Caco-2 (cell line): ENCODE results near the gene NOL8. TPM values are rescaled to one million over a fixed set of nuclear protein-coding genes. Genes with fewer than 3 reads are reported as not detected.

Experiments used
- BruUV-seq: library from RNA; stranded (reverse); fragments of 400-500 nt; replicated peaks from 2 replicates; lab custom pipeline; 2021; lab: Mats Ljungman, UMichigan
- CTCF ChIA-PET: fragments of 300-600 bp; sonication (Branson Sonifier 250); formaldehyde crosslinking; loops from one replicate; lab custom pipeline; 2022; ENCODE audit warnings: antibody characterized with exemption; lab: Charles Lee
- POLR2A ChIA-PET: fragments of 300-600 bp; sonication (Branson Sonifier 250); formaldehyde crosslinking; loops from one replicate; lab custom pipeline; 2022; ENCODE audit warnings: antibody characterized with exemption; lab: Charles Lee
- DNase-seq, 2 experiments: peaks; one replicate each; pipeline versions ENCODE4 v3.0.0 to v3.0.0-alpha.2; 2020 to 2022
- H3K27me3 ChIP-seq: replicated peaks from 2 replicates; pipeline ENCODE4 v1.6.0; 2011; ENCODE audit warnings: low read length; ENCODE audit not compliant: control insufficient read depth, insufficient read depth
- H3K36me3 ChIP-seq: 2 replicates; pipeline ENCODE4 v1.5.1; 2011; ENCODE audit warnings: low read length; ENCODE audit not compliant: control insufficient read depth, insufficient read depth
- H3K4me1 ChIP-seq: fragments of 250-450 bp; sonication (Bioruptor Pico); 2 replicates; pipeline ENCODE4 v1.5.1; 2020; ENCODE audit warnings: mild to moderate bottlenecking
- H3K4me3 ChIP-seq: 2 replicates; pipeline ENCODE4 v1.5.1; 2011; ENCODE audit warnings: low read depth, mild to moderate bottlenecking, control low read depth, low read length
- H3K9me3 ChIP-seq: fragments of 250-450 bp; sonication (Bioruptor Pico); 2 replicates; pipeline ENCODE4 v1.5.1; 2020; ENCODE audit warnings: mild to moderate bottlenecking, moderate library complexity
- H3K27ac Mint-ChIP-seq: one replicate; pipeline ENCODE4 v1.8.0; 2022; ENCODE audit warnings: mixed read lengths; ENCODE audit not compliant: unreplicated experiment
- H3K27me3 Mint-ChIP-seq: one replicate; pipeline ENCODE4 v1.8.0; 2022; ENCODE audit warnings: mixed read lengths; ENCODE audit not compliant: insufficient read depth, unreplicated experiment
- H3K36me3 Mint-ChIP-seq: one replicate; pipeline ENCODE4 v1.8.0; 2022; ENCODE audit warnings: mild to moderate bottlenecking, mixed read lengths; ENCODE audit not compliant: insufficient read depth, unreplicated experiment
- H3K4me1 Mint-ChIP-seq: one replicate; pipeline ENCODE4 v1.8.0; 2022; ENCODE audit warnings: low read depth, mixed read lengths; ENCODE audit not compliant: unreplicated experiment
- H3K4me3 Mint-ChIP-seq: one replicate; pipeline ENCODE4 v1.8.0; 2022; ENCODE audit warnings: mild to moderate bottlenecking, moderate library complexity, mixed read lengths; ENCODE audit not compliant: unreplicated experiment
- H3K9me3 Mint-ChIP-seq: one replicate; pipeline ENCODE4 v1.8.0; 2022; ENCODE audit warnings: mixed read lengths; ENCODE audit not compliant: unreplicated experiment
- intact Hi-C: fragments of 100-400 bp; cut with micrococcal nuclease; formaldehyde crosslinking; loops from one replicate; pipeline ENCODE4 v1.10.0; 2022; ENCODE audit not compliant: unreplicated experiment
- total RNA-seq: library from RNA; stranded (reverse); gene quantifications from 2 replicates; pipeline ENCODE4 v1.2.3, GENCODE V29; 2022
- TF ChIP-seq, protein P1 (sequence below), 2 experiments: fragments of 200-600 bp in 1 of 2; IDR thresholded peaks; 1 replicate in 1 of 2; 2 replicates in 1 of 2; pipeline versions ENCODE4 v1.5.1 to v1.8.0; 2011 to 2022; ENCODE audit warnings: antibody characterized with exemption in 1 of 2, control low read depth in 1 of 2, inconsistent platforms in 1 of 2, low read depth in 1 of 2, low read length in 1 of 2, mild to moderate bottlenecking in 1 of 2, moderate library complexity in 1 of 2; ENCODE audit not compliant: insufficient read depth in 1 of 2, severe bottlenecking in 1 of 2, unreplicated experiment in 1 of 2

Gene NOL8
- total RNA-seq, 1 experiment from 2014 or later = 29.4 TPM

- Histone ChIP-seq H3K9me3 (no peaks in the 10 kb centered on the region), H3K4me3 (no peak overlapping the region), H3K4me1 (no peaks in the 10 kb centered on the region), H3K36me3 (no peaks in the 10 kb centered on the region), H3K27me3 (no peaks in the 10 kb centered on the region)
- peaks cover under 1% of the 10 kb centered on the region for H3K9me3 Mint-ChIP-seq
- ChIA-PET POLR2A (interaction anchor here (0.6 kb wide), 2 partner anchors 245 to 311 kb away, joined by 4 to 6 read pairs; partner anchors contain the start of gene SPTLC1), CTCF (no interaction called here)
- no peak for DNase-seq
- no peaks in the 10 kb centered on the region for H3K27me3 Mint-ChIP-seq
- TF ChIP-seq, protein P1, sequence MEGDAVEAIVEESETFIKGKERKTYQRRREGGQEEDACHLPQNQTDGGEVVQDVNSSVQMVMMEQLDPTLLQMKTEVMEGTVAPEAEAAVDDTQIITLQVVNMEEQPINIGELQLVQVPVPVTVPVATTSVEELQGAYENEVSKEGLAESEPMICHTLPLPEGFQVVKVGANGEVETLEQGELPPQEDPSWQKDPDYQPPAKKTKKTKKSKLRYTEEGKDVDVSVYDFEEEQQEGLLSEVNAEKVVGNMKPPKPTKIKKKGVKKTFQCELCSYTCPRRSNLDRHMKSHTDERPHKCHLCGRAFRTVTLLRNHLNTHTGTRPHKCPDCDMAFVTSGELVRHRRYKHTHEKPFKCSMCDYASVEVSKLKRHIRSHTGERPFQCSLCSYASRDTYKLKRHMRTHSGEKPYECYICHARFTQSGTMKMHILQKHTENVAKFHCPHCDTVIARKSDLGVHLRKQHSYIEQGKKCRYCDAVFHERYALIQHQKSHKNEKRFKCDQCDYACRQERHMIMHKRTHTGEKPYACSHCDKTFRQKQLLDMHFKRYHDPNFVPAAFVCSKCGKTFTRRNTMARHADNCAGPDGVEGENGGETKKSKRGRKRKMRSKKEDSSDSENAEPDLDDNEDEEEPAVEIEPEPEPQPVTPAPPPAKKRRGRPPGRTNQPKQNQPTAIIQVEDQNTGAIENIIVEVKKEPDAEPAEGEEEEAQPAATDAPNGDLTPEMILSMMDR (IDR thresholded peaks at IDR 0.05; ENCODE audit: insufficient read depth in 1 of 2, low read depth in 1 of 2, low read length in 1 of 2, severe bottlenecking in 1 of 2, unreplicated experiment in 1 of 2) = no peak
- no peak overlapping the region for H3K4me3 Mint-ChIP-seq
- no TSS peak for BruUV-seq
- H3K36me3 Mint-ChIP-seq = peaks cover 5% of the 10 kb centered on the region
- no peak overlapping the region for H3K27ac Mint-ChIP-seq
- intact Hi-C loops = no loop called here
- no peaks in the 10 kb centered on the region for H3K4me1 Mint-ChIP-seq
These were observed 34.9 kb upstream of the NOL8 start for GRCh38 chr9:92360083-92360482.

GRCh38 chr9:92359394-92359995 is 34.3 kb upstream of the NOL8 start:
- POLR2A ChIA-PET = interaction anchor here (0.6 kb wide), 2 partner anchors 244 to 311 kb away, joined by 4 to 6 read pairs; partner anchors contain the start of gene SPTLC1
- H3K36me3 Mint-ChIP-seq = peaks cover 5% of the 10 kb centered on the region
- Histone ChIP-seq H3K27me3 (no peaks in the 10 kb centered on the region), H3K9me3 (no peaks in the 10 kb centered on the region), H3K36me3 (no peaks in the 10 kb centered on the region), H3K4me1 (no peaks in the 10 kb centered on the region), H3K4me3 (no peak overlapping the region)
- no peak overlapping the region for H3K4me3 Mint-ChIP-seq
- CTCF ChIA-PET = no interaction called here
- DNase-seq = no peak
- no peaks in the 10 kb centered on the region for H3K4me1 Mint-ChIP-seq
- BruUV-seq = no TSS peak
- intact Hi-C loops = no loop called here
- H3K27ac Mint-ChIP-seq = no peak overlapping the region
- peaks cover 6% of the 10 kb centered on the region for H3K9me3 Mint-ChIP-seq
- TF ChIP-seq, protein P1 (IDR thresholded peaks at IDR 0.05; ENCODE audit: insufficient read depth in 1 of 2, low read depth in 1 of 2, low read length in 1 of 2, severe bottlenecking in 1 of 2, unreplicated experiment in 1 of 2) = no peak
- no peaks in the 10 kb centered on the region for H3K27me3 Mint-ChIP-seq

- POLR2A ChIA-PET = no interaction called here
- H3K9me3 Mint-ChIP-seq = peaks cover 8% of the 10 kb centered on the region
- Histone ChIP-seq H3K4me3 (no peak overlapping the region), H3K27me3 (no peaks in the 10 kb centered on the region), H3K9me3 (no peaks in the 10 kb centered on the region), H3K4me1 (no peaks in the 10 kb centered on the region), H3K36me3 (no peaks in the 10 kb centered on the region)
- H3K27me3 Mint-ChIP-seq = no peaks in the 10 kb centered on the region
- H3K36me3 Mint-ChIP-seq = peaks cover 4% of the 10 kb centered on the region
- no peak overlapping the region for H3K27ac Mint-ChIP-seq
- DNase-seq = no peak
- CTCF ChIA-PET = no interaction called here
- no peak overlapping the region for H3K4me3 Mint-ChIP-seq
- intact Hi-C loops = no loop called here
- BruUV-seq = no TSS peak
- TF ChIP-seq, protein P1 (IDR thresholded peaks at IDR 0.05; ENCODE audit: insufficient read depth in 1 of 2, low read depth in 1 of 2, low read length in 1 of 2, severe bottlenecking in 1 of 2, unreplicated experiment in 1 of 2) = no peak
- H3K4me1 Mint-ChIP-seq = no peaks in the 10 kb centered on the region
These were observed 27.9 kb upstream of the NOL8 start for GRCh38 chr9:92353051-92353450.
